GM19238 (cell line): ENCODE measurements around the gene AGBL1.

Experiments
- DNase-seq: peaks from one replicate; pipeline ENCODE4 v3.0.0; 2011; ENCODE audit warnings: low spot score; ENCODE audit not compliant: insufficient read length

AGBL1 gene

DNA sequence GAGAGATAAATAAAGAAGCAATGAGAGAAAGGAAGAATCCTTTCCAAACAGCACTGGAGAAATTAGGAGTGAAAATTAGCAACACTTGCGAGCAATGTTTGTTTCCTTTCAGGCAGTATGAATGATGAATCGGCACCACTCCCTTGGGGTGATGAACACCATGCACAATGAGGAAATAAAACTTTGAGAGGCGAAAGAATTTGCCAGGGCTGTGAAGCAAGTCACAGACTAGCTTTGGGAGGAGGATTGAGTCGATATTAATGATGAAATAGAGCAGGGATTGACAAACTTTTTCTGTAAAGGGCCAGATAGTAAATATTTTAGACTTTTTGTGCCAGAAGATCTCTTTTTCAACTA, 237.7 kb downstream of the AGBL1 start:
- no peak for DNase-seq

DNA sequence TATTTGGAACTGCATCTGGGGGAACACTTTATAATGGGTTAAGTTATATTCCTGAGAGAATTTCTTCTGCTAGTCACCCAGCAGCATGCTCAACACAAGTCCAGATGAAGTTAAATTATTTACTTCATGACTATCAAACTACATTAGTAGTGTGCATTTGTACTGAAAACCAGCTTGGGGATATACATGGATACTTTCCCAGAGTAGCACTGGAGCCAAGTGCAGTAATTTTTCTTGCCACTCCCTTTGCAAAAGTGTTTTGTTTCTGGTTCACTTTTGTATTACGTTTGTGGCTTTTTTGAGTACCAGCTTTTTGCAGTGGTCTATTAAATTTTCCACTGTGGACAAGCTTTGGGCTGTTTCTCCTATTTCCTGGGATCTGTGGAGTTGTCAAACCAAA, 243.0 kb downstream of the AGBL1 start:
- DNase-seq: no peak

GRCh38 chr15:86327230-86327865, 247.7 kb downstream of the AGBL1 start:
- no peak for DNase-seq

GRCh38 chr15:86328658-86329057, 249.0 kb downstream of the AGBL1 start:
- DNase-seq: no peak

- no peak for DNase-seq
These were observed 249.8 kb downstream of the AGBL1 start for GRCh38 chr15:86329311-86330013.

DNA sequence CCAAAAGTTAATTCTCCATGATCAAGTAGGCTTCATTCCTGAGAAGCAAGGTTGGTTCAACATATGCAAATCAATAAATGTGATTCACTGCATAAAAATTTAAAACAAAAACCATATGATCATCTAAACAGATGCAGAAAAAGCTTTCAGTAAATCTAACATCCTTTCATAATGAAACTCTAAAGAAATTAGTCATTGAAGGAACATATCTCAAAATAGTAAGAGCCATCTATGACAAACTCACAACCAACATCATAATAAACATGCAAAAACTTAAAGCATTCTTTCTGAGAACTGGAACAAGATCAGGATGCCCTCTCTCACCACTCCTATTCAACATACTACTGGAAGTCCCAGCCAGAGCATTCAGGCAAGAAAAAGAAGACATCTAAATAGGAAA, 254.1 kb downstream of the AGBL1 start:
- no peak for DNase-seq

GRCh38 chr15:86336051-86336788, 256.5 kb downstream of the AGBL1 start:
- no peak for DNase-seq

DNA sequence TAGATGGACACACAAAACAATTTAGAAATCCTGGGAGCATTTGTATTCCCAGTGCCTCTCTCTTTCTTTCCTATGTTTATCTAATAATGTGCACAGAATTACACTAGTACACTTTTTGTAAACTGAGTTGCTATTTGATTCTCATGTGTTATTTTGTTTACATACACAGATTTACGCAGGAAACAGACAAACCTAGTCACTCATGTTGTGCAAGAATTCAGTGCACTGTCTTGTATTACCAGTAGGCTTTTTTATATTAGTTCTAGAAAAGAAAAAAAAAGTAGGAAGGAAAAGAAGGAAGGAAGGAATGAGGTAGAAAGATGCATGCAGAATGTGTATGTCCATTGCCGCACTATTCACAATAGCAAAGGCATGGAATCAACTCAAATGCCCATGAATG, 257.4 kb downstream of the AGBL1 start:
- DNase-seq: no peak

DNA sequence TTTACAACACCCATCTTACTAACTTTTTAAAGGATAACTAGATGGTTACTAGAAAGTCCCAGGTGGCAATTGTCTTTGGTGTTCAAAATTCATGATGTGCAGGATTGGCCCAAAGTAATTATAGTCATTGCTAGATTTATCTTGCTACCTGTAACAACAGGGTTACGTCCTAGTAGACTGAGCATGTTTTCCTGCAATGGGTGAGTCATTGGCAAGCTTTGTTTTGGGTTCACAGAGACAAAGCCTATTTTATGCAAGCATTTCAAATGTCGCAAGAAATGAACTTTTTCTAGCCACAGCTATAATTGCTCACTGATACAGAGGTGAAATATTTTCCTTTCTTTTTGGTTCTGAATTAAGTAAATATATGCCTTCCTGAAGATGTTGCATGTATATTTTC, 267.6 kb downstream of the AGBL1 start:
- no peak for DNase-seq

DNA sequence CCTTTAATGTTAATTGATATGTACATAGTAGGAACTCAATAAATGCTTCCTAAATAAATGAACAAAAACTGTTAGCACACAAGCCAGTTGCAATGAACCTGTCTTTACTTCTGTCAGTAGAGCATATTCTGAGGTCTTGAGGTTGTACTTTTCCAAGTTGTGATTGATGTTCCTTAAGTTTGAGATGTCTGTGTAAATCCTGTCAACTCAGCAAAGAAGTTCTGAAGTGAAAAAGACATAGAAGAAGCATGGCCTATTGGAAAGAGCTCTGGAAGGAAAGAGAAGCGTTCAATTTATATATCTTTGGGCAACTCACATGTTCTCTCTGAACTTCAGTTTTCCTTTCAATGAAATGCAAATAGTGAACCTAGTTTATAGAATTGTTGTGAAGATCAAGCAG, 269.9 kb downstream of the AGBL1 start:
- no peak for DNase-seq

DNA sequence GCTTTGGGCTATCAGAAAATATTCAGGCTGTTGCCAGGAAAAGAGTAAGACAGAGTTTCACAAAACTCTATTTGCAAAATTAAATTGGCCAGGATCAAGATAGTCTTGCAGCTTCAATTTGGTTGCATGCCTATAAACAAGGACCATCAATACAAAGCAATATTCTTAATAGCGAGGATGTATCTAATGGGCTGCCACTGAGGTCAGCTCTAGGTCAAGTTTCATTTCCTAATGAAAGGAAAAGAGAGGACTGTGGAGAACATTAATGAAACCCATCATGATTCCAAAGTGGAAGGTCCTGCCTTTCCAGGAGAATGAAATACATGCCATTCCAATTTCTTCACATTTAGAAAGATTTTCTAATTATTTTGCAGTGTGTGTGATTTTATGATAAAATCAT, 273.5 kb downstream of the AGBL1 start:
- no peak for DNase-seq

GRCh38 chr15:86355361-86355760, 275.7 kb downstream of the AGBL1 start:
- DNase-seq: no peak

- no peak for DNase-seq
These were observed 276.1 kb downstream of the AGBL1 start for GRCh38 chr15:86355801-86356200.

GRCh38 chr15:86362555-86362954, 282.9 kb downstream of the AGBL1 start:
- no peak for DNase-seq

DNA sequence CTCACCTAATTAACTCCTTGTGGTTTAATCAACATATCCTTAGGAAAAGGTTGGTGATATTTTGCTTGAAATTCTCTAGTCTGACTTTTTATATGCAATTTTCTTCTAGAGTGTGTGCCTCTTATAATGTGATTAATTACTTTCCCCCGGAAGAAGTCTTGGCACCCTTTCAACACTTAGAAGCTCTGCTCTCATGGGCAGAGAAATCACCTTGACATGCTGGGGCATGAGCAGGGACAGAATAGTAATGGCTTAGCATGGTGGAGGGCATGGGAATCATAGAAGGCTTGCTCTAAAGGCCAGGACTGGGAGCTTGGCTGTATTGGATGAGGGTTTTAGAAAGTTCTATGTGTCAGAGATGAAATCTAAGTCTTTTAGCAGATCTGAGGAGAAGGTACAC, 293.5 kb downstream of the AGBL1 start:
- DNase-seq: no peak

DNA sequence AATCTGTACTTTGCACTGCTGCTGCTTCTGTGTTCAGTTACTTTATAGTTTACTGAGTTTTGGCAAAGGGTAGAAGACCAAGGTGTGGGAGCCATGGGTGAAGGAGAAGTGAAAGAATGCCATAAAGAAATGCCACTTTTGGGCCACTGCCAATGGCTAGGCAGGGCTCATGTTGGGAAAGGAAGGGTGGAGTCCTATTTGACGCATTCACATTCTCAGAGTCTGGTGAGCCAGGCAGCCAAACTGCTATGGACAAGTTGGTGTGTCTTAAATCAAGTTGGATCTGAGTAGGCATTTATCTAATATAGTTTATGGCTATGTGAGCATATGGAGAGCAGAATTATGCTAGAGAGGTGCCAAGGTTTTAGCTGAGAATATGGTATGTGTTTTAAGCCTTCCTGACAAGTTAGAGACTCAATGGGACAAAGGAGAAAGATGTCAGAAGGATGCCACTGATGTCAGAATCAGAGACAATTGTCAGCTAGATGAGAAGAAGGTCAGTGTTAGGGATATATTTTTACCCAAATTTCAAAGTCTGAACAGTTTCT, 296.1 kb downstream of the AGBL1 start:
- DNase-seq: no peak

DNA sequence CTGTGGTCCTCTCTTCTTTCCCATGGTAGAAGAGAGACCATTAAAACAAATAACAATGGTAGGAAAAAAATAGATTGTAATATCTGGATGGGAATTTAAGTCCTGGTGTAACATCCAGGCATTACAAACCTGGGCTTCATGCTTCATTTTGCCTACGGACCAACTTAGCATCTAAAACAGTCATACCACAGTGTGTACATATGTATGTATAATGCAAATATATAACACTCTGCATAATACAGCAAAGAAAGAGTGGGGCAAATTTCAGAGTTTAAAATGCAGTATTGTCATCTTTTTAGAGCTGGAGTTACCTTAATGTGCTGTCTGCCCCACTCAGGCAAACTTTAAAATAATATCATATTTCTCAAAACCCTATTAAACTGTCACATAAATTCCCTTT, 298.2 kb downstream of the AGBL1 start:
- no peak for DNase-seq

- no peak for DNase-seq
These were observed 302.7 kb downstream of the AGBL1 start for GRCh38 chr15:86382341-86382740.

DNA sequence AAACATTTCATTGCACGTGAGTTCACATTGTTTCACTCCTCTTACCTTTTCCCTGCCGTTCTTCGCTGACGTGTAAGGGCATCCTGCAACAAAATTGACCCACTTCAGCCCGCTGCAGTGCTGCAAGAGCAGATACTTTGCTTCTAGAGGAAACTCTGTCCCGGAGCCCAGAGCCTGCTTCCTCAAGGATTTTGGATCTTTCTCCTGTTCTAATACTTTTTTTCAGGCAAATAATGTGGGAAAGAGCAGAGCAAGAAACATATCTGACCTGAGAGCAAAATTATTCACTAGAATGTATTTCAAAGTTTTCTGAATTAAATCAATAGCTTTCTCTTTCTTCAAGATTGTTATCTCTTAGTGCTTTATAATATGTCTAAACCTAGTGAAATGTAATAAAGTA, 303.9 kb downstream of the AGBL1 start:
- DNase-seq: no peak

DNA sequence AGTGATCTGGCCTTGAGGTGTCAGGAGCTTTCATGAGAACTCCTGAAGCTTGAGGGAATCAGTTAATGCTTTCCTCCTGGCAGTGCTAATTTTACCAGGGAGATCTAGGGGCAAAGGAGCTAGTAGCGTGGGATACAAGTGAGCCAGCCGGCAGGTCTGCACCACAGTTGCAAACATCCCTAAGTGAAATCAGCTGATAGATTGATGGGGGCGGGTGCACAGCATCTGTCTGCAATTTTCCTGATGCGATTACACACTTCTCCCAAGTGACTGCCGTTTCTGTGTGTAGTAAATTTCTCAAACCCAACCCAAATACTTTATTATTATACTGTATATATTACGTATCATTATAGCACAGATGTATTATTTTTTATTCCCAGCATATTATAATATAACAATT, 304.5 kb downstream of the AGBL1 start:
- no peak for DNase-seq

DNA sequence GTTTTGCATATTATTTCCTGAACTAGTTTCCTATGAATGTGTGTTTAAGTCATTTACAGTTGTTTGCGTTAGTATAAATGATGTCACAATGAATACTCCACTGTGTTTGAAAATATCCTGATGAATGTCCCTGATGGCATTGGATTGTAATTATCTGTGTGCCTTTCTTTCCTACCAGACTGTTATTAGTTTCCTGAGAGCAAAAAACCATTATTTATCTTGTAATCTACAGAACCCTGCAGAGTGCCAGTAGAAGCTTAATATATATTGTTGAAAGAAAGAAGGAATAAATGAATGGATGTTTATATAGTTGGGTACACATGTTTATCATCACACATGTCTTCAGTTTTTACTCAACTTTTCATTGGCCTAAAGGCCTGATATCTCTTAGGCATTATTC, 312.6 kb downstream of the AGBL1 start:
- no peak for DNase-seq

- no peak for DNase-seq
These were observed 313.2 kb downstream of the AGBL1 start for GRCh38 chr15:86392874-86393273.

DNA sequence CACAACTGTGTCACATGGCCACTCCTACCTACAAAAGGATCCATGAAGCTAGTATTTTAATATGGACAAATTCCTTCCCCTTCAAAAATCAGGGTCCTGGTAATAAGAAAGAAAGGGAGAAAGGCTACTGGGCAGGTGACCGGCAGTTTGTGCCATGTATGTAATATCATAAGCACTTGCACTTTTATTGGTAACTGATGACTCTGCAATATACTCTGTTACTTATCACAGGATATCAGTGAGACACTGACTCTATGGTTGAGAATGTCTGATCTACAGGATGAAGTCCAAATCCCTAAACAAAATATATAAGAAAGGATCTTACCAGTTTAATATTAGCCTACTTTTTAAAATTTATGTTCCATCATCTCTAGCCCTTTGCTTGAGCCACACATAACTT, 315.2 kb downstream of the AGBL1 start:
- DNase-seq: no peak
